GM18519 (cell line): ENCODE measurements around the gene PRLR.
"Not testable (repeated sequence)": the region's sequence is repeated elsewhere in the genome, so short reads cannot be mapped to it uniquely, and the experiment has no call there.

Experiments
- ATAC-seq: cut with Tn5 transposase; IDR thresholded peaks from one replicate; pipeline ENCODE4 v1.9.1; 2021; ENCODE audit warnings: mild to moderate bottlenecking, moderate library complexity; ENCODE audit not compliant: unreplicated experiment, low FRiP score

The PRLR gene

GRCh38 chr5:35133186-35133585 is 97.1 kb downstream of the PRLR start:
- ATAC-seq, result no peak

- no peak for ATAC-seq
Measured at GRCh38 chr5:35131723-35132122, 98.6 kb downstream of the PRLR start.

GRCh38 chr5:35129921-35130485 is 100.3 kb downstream of the PRLR start:
- ATAC-seq, result no peak

DNA sequence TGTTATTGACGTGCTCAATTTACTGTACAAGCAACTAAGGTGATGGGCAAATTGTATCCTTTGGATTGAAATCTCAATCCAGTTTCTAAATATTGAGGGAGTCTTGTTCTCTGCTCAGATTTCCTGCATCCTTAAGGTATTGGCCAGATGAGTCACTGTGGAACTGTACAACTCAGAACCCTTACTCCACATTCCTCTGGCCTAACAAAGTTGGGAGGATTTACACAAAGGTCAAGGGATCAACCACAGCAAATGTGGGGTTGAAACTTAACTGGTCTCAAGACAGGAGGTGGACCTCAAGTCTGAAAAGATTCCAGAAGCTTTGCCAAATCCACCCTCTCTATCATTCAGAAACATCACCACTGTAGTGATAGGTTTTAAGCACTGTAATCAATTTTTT is 101.0 kb downstream of the PRLR start:
- no peak for ATAC-seq

DNA sequence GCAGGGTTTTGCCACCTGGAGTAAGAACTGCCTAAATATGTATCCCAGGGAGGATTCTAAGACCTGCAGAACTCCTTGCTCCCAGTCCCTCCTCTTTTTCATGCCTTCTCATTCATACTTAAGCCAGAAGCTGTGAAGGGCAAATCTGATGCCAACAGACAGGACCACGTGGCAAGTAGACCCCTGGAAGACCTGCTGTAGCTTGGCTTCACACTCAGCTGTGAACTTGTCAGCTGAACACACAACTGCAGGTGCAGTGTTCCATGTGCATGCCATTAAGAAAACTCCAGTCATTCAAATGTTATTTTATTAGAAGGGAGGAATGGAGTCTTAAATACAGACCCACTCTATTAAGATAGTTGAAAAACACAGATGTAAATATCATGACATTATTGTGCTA is 103.3 kb downstream of the PRLR start:
- no peak for ATAC-seq

GRCh38 chr5:35125746-35126145 is 104.5 kb downstream of the PRLR start:
- ATAC-seq, result no peak

GRCh38 chr5:35124932-35125331 is 105.4 kb downstream of the PRLR start:
- no peak for ATAC-seq

DNA sequence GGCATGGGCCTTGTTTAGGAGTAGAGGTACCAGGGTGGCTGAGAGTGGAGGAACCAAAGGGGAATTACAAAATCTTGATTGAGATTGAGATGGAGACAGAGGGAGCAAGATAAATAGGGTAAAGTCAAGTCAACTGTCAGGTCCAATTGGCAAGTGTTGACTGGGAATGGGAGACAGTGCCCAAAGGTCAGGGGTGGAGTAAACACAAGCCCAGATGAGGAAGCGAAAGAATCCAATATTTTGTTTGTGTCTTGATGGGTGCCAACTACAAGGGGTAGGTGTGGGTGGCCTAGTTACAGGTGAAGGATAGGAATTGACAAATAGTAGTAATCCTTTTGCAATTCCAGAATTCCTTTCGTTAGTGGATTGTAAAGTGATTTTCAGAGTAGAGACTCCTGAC is 107.5 kb downstream of the PRLR start:
- ATAC-seq, result no peak

GRCh38 chr5:35120715-35121114 is 109.6 kb downstream of the PRLR start:
- no peak for ATAC-seq

DNA sequence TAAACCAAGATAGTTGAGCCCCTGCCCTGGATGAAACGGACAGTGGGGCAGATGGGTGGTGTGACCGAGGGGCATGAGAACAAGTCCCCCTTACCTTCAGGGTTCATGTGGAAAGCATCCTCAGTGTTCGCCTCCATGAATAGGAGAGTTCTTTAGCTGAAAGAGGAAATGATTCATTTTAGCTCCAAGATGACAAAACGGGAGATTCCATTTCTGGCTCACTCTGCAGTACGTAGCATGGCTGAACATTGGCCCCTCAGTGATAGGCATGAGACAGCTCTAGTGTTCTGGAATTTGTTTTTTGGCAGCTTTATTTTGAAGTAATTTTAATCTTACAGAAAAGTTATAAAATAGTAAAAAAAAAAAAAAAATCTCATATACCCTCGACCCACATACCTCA is 112.3 kb downstream of the PRLR start:
- ATAC-seq, result no peak

DNA sequence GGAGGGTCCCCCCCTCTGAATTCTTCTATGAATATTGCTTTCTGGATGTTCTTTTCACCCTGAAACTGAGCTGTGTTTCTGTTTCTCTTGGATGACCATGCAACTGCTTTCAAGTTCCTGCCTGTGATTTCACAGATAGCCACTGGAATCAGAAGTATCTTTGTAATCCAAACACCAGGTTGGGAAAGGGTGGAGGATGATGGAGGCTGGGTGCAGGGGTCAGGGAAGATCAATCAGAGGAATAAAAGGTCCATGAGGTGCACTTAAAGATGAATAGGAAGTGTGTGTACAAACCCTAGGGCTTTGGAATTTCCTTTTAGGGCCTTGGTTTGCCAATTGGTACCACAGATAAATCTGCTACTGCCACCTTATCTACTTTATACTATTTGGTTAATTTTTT is 114.4 kb downstream of the PRLR start:
- ATAC-seq, result no peak

DNA sequence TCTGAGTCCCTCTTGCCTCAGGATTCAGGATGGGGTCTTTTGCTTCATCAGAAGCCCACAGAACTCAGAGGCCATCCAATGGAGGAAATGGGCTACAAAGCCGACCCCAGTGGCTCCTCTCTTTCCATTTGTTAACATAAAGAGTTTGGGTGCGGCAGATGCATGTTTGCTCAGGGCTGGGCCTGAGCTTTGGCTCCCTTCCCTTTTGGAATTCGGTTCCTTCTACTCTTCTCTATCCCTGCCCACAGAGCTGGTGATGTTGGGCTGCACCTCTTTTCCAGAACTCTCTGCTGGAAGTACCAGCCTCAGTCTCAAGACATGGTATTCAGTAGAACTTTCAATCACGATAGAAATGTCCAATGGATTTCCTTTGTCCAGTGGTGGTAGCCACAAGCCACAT is 115.6 kb downstream of the PRLR start:
- ATAC-seq, result no peak

GRCh38 chr5:35112300-35112699 is 118.0 kb downstream of the PRLR start:
- ATAC-seq, result no peak

DNA sequence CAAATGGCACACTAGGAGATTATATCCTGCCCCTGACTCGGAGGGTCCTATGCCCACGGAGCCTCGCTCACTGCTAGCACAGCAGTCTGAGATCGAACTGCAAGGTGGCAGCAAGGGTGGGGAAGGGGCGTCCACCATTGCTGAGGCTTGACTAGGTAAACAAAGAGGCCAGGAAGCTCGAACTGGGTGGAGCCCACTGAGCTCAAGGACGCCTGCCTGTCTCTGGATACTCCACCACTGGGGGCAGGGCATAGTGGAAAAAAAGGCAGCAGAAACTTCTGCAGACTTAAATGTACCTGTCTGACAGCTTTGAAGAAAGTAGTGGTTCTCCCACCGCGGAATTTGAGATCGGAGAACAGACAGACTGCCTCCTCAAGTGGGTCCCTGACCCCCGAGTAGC is 125.7 kb downstream of the PRLR start:
- not testable (repeated sequence) for ATAC-seq

DNA sequence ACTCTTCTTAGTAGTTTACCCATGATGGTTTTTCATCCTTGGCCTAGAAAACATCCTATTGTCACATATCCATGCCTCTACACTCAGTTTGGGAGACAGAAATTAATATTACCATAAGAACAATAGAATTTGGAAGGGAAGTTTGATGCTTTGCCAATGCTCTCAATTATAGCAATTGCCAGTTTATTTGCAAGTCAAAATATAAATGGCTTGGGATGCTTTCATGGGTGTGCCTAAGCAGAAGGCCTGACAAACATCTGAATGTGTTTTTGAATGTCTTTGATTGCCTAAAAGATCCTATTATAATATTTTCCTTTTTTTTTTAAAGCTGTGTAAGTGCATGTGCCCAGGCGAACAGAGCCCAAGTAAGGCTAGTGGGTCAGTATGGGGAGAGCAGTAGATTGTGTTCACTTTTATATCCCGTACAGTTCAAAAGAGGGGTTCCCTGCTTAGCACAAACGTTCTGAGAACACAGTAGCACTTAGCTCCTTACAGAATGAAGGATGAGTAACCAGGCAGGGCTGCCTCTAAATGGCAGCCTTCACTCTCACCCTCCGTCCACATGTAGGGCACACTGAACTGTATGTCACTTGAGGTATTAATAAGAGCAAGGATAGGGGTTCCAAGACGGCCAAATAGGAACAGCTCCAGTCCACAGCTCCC is 126.5 kb downstream of the PRLR start:
- ATAC-seq, result no peak

DNA sequence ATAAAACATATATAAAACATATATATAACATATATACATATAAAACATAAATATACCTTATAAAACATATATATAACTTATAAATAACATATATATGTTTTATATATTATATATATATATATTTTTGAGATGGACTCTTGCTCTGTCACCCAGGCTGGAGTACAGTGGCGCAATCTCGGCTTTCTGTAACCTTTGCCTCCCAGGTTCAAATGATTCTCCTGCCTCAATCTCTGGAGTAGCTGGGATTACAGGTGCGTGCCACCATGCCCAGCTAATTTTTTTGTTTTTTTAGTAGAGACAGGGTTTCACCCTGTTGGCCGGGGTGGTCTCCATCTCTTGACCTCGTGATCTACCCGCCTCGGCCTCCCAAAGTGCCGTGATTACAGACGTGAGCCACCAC is 128.6 kb downstream of the PRLR start:
- not testable (repeated sequence) for ATAC-seq

DNA sequence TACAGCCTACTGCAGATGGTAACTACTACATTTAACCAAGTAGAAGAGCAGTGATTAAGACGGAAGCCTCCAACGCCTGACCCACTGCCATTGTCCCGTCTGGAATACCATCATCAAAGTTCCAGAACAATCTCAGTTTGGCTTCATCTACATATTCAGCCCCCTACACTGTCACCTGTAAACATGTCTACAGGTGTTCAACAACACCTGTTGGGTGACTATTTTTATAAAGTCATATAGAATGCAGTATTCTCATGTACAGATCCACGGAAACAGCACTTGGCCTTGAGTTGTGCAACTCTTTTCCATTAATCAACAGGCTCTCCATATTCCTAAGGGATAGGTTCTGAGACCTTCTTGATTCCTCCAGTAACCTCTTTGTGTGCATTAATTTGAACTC is 129.3 kb downstream of the PRLR start:
- ATAC-seq, result no peak

- no peak for ATAC-seq
Measured at GRCh38 chr5:35098214-35098613, 132.1 kb downstream of the PRLR start.

DNA sequence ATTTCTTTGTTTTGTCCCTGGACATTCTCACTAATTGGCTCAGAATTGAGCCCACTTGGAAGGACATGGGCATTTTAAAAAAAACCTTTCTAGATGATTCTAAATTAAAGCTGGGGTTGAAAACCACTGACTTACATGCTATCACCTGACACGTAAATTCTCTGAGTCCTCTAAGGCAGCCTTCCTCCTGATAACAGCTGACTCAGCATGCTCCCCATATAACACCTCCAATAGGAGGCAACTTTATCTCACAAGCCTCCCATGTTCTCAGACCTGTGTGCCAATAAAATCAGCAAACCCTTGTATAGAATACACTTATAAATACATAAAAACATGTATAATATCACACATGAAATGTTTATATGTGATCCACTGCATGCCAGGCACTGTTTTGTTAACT is 133.4 kb downstream of the PRLR start:
- no peak for ATAC-seq

- no peak for ATAC-seq
Measured at GRCh38 chr5:35096216-35096615, 134.1 kb downstream of the PRLR start.

- no peak for ATAC-seq
Measured at GRCh38 chr5:35095366-35095765, 134.9 kb downstream of the PRLR start.

DNA sequence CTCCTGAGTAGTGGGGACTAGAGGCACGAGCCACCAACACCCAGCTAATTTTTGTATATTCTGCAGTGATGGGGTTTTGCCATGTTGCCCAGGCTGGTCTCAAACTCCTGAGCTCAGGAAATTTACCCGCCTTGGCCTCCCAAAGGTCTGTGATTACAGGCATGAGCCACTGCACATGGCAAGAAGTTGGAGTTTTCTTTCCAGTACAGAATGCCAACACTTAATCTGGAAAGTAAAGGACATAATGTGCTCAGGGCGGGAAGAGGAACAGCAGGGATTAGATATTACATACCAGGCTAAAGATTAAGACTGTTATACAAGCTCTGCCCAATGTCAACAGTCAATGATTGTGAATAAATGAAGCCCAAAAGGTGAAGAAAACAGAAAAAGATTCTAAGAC is 135.3 kb downstream of the PRLR start:
- no peak for ATAC-seq

DNA sequence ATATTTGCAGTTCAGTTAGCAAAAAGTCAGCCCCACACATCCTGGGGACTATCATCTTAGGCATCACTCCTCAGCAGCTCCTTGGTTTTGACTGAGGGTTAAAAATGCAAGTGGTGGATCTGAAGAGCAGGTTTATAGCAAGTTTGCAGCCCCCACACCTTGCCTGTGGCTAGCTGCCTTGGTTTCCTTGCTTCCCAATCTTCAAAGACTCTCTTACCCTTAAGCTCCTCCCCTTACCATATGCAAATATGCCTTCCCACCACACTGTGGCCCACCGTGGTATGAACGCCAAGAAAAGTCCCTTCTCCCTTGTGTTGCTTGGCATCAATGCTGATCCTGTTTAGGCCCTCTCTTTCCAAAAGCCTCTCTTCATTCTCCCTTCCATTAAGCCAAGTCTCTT is 137.6 kb downstream of the PRLR start:
- ATAC-seq, result no peak
